ENCODE results near the gene FLRT2. TPM values are rescaled to one million over a fixed set of nuclear protein-coding genes. Genes with fewer than 3 reads are reported as not detected.

Gene FLRT2
- total RNA-seq, 1 donor from 2014 or later: 139 TPM

- DNase-seq (ENCODE audit: low read depth in 2 of 2): no peak
These were observed 60.8 kb downstream of the FLRT2 start for GRCh38 chr14:85590784-85591183.

GRCh38 chr14:85594217-85594616 is 64.3 kb downstream of the FLRT2 start:
- DNase-seq (ENCODE audit: low read depth in 2 of 2): no peak

DNA sequence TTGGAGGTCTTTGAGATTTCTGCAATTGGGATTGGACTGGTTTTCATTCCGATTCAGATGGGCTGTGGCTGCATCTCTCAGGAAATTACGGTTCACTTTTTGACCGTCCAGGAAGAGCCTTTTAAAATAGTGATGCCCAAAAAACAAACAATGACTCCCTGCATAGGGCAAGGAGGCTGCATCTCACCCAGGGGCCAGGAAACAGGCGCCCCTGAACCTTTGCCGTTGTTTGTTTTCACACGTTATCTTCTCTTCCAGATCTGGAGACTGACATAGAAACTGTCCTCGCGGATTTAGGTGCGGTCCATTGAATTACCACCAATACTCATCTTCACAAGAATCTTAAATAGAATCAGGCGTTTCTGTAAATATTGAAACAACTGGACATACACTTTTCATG is 66.0 kb downstream of the FLRT2 start:
- peak in 1 of 2 donors; percentile 76 for DNase-seq (ENCODE audit: low read depth in 2 of 2)

DNA sequence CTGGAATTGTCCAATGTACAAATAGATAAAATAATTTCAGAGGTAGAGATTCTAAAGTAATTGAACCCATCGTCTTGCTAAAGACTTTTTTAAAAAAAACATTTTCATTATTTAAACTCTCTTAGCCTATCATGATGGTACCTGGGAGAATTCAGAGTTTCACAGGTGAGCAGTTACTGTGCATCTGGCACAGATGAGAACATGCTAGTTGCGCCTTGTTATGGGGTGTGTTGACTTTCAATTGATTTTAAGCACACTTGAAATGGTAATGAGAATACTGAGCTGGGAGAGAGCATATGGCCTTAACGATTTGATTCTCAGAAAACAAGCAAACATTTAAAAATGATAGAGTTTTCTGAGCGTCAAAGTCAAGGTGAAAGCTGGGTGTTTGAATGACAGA is 66.6 kb downstream of the FLRT2 start:
- DNase-seq (ENCODE audit: low read depth in 2 of 2): no peak

DNA sequence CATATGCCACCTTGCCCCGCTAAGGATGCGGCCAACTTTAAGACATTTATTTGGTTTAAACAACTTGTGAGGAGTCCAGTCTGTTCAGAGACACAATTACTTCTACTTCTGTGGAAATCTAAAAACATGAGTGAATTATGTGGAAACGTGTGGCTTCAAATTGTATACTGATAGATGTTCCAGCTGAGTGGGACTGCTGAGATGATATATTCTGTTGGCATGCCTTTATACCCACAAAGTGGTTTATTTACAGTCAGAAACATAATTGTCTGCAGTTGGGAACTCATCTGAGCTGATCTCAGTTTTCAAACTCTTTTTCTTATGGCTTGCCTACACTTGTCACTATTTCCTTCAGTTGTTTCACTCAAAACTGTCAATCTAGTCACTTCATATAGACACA is 67.8 kb downstream of the FLRT2 start:
- no peak for DNase-seq (ENCODE audit: low read depth in 2 of 2)

- DNase-seq (ENCODE audit: low read depth in 2 of 2): no peak
These were observed 70.0 kb downstream of the FLRT2 start for GRCh38 chr14:85599939-85600338.

GRCh38 chr14:85601246-85601645 is 71.3 kb downstream of the FLRT2 start:
- DNase-seq (ENCODE audit: low read depth in 2 of 2): peak in 1 of 2 donors; percentile 43

DNA sequence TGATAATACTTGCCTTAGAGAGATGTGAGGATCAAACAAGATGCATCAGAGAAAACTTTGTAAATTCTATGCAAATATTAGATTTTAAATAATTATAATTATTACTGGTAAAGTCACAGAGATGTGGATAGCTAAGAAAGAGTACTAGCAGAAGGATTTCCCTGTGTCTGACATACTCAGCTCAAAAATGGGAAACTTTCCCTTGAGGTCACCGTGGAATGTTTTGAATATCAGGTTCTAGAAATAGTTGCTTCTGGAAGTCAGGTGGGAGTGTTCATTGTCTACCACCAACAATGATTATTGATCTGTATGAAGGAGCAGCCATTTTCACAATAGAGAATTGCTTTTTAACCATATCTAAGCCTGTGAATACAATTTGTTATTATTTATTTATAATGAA is 71.7 kb downstream of the FLRT2 start:
- DNase-seq (ENCODE audit: low read depth in 2 of 2): no peak

DNA sequence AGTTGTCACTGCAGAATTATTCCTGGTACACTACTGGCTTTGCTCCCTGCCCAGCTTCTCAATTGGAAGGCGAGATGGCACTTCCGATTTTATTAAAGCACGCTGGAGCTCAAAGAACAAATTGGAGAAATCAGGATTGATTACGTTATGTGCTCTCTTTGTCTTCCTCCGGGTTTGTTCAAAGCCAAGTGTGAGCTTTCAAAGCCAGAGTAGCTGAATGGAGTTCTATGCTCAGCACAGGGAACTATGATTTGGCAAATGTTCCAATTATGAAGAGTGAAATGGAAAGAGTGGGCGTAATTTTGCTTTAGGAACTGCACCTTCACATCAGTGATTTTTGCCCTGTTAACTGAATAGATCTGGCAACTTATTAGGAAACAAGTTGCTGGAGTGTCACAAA is 72.4 kb downstream of the FLRT2 start:
- DNase-seq (ENCODE audit: low read depth in 2 of 2): peak in 1 of 2 donors; percentile 45

DNA sequence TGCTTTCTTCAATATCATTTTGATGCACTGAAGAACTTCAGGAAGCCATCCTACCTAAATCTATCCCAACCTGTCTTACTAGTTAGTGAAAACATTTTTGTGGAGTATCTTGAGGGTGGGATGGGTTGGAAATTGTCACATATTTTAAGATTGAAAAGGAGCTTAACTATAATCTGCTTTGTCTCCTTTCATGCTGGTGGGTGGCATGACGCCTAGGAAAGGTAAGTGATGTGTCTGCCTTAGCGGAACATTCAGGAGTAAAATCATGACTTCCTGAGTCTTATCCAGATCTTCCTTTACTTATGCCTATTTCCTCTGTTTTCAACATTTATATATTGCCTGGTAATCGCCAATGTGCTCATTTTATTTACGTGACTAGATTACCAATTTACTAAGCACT is 74.1 kb downstream of the FLRT2 start:
- DNase-seq (ENCODE audit: low read depth in 2 of 2): no peak

GRCh38 chr14:85604714-85605113 is 74.8 kb downstream of the FLRT2 start:
- no peak for DNase-seq (ENCODE audit: low read depth in 2 of 2)

GRCh38 chr14:85607651-85608081 is 77.7 kb downstream of the FLRT2 start:
- DNase-seq (ENCODE audit: low read depth in 2 of 2): peak in 1 of 2 donors; percentile 18

DNA sequence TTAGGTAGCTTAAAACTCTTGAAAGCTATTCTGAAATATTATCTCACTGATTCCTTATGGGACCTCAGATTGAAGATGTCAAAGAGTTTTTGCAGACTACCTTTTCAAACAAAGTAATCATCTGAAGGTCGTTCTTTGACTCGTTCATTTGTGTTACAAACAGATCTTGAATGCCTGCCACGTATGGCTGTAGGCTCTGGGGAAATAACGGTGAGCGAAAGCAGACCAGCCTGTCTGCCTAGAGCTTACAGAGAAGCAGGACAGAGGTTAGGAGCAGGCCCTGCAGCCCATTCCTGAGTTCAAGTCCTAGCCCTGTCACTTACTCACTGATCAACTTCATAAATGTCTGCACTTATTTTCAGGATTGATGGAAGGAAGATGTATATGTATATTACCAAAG is 83.6 kb downstream of the FLRT2 start:
- DNase-seq (ENCODE audit: low read depth in 2 of 2): no peak

DNA sequence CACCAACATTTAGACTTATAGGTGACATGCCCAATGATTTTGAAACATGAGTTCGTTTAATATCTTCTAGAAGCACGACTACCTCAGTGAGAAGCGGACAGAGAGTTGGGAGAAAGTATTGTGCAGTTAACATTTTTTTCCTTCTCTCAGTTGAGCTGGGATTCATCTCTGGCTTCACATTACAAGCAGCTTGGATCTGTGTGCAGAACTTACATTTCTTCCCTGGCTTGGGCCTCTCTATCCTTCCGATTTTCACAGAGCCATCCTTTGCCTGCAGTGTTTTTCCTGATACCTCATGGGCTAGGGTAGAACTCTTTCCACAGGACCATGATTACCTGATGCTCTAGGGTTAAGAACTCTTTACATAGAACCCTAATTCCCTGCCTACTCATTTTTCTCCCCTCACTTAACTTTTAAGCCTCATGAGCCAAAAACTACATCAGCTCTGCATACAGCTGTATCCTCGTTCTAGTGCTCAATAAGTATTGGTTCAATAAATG is 86.5 kb downstream of the FLRT2 start:
- no peak for DNase-seq (ENCODE audit: low read depth in 2 of 2)

- no peak for DNase-seq (ENCODE audit: low read depth in 2 of 2)
These were observed 86.9 kb downstream of the FLRT2 start for GRCh38 chr14:85616886-85617285.

DNA sequence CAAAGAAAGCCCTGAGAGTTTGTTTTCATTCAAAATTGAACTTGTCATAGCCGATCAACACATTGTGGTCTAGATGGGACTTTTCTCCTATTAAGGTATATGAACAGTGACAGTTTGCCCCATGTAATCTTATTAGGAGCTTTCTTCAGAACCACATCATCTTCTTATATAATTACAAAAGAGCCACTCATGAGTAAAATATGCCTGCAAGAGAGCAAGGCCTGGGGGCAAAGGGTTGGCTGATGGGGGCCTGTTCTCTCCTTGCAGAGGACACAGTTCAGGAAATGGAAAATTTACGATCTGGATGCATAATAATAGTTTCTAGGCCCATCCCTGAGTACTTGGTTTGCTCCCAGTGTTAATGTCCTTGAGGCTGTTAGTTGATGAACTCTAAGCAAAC is 87.8 kb downstream of the FLRT2 start:
- no peak for DNase-seq (ENCODE audit: low read depth in 2 of 2)

DNA sequence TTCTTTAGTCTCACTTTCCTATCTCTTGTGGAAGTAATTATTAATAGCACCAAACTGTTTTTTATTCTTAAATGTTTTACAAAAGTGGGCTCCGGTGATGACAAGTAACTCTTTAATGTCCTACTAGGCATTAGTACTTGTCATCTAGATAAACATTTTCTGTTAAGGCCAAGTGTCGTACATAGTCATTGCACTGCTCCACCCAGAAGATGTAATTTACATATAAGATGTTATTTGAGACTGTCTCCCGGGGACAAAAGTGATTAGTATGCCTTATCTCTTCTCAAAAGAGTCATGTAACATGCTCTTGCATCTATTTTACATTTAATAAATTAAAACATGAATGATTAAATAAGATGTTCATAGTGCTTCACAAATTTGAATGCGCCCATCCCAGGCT is 88.4 kb downstream of the FLRT2 start:
- DNase-seq (ENCODE audit: low read depth in 2 of 2): no peak

- no peak for DNase-seq (ENCODE audit: low read depth in 2 of 2)
These were observed 89.0 kb downstream of the FLRT2 start for GRCh38 chr14:85618978-85619377.

- no peak for DNase-seq (ENCODE audit: low read depth in 2 of 2)
These were observed 89.9 kb downstream of the FLRT2 start for GRCh38 chr14:85619851-85620250.

GRCh38 chr14:85620947-85621346 is 91.0 kb downstream of the FLRT2 start:
- no peak for DNase-seq (ENCODE audit: low read depth in 2 of 2)

GRCh38 chr14:85622106-85622505 is 92.2 kb downstream of the FLRT2 start:
- peak in 1 of 2 donors; percentile 7 for DNase-seq (ENCODE audit: low read depth in 2 of 2)

DNA sequence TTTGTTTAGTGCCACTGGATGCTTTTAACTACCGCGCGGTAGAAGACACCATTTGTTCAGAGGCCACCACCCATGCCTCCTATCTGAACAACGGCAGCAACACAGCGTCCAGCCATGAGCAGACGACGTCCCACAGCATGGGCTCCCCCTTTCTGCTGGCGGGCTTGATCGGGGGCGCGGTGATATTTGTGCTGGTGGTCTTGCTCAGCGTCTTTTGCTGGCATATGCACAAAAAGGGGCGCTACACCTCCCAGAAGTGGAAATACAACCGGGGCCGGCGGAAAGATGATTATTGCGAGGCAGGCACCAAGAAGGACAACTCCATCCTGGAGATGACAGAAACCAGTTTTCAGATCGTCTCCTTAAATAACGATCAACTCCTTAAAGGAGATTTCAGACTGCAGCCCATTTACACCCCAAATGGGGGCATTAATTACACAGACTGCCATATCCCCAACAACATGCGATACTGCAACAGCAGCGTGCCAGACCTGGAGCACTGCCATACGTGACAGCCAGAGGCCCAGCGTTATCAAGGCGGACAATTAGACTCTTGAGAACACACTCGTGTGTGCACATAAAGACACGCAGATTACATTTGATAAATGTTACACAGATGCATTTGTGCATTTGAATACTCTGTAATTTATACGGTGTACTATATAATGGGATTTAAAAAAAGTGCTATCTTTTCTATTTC is 93.2 kb downstream of the FLRT2 start:
- DNase-seq (ENCODE audit: low read depth in 2 of 2): peak in 1 of 2 donors; percentile 13

DNA sequence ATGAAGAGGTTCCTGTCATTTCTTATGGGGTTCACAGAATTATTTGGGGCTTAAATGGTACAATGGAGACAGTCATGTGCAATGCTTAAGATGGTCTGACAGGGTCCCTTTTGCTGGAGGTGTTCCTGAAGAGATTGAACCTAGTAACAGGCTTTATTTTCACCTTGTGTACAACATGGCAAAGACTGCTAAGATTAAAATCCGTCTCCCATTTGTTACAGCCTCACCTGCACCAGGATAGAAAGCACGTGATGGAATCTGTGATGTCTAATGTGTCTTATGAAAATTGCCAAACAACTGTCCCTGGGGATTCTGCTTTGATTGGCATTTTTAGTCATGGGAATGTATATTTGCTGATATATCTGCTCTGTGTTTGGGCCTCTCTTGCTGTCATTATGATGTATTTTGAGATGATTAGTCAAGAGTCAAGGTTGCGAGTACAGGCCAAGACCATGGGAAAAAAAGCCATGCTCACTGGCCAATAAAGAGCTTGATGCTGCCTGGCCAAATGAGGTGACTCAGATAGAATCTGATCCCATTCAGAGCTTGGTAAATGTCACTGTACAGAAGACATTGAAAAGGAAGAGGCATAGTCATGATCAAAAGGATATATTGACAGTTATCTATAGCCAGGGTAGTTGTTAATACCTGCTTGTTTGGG is 96.1 kb downstream of the FLRT2 start:
- DNase-seq (ENCODE audit: low read depth in 2 of 2): peak in 1 of 2 donors; percentile 11
